ENCODE data around the gene KRT7.

The KRT7 gene

GRCh38 chr12:52200086-52200780 is 32.8 kb upstream of the KRT7 start:
- TF ChIP-seq POLR2A (IDR thresholded peaks at IDR 0.05; ENCODE audit: low read depth, low read length) (no peak), TAF1 (IDR thresholded peaks at IDR 0.05; ENCODE audit: borderline replicate concordance, low read depth, low read length) (no peak), POLR2AphosphoS5 (IDR thresholded peaks at IDR 0.05; ENCODE audit: low read depth, low read length) (no peak)
- no peak for DNase-seq (ENCODE audit: insufficient read length)
- no peak for FAIRE-seq

GRCh38 chr12:52200781-52201450 is 32.1 kb upstream of the KRT7 start:
- TF ChIP-seq POLR2AphosphoS5 (IDR thresholded peaks at IDR 0.05; ENCODE audit: low read depth, low read length) (no peak), TAF1 (IDR thresholded peaks at IDR 0.05; ENCODE audit: borderline replicate concordance, low read depth, low read length) (no peak)
- FAIRE-seq (no peak), DNase-seq (ENCODE audit: insufficient read length) (no peak)

GRCh38 chr12:52201451-52201839 is 31.6 kb upstream of the KRT7 start:
- no peak for DNase-seq (ENCODE audit: insufficient read length)
- TF ChIP-seq POLR2AphosphoS5 (IDR thresholded peaks at IDR 0.05; ENCODE audit: low read depth, low read length) (no peak), TAF1 (IDR thresholded peaks at IDR 0.05; ENCODE audit: borderline replicate concordance, low read depth, low read length) (no peak), POLR2A (IDR thresholded peaks at IDR 0.05; ENCODE audit: low read depth, low read length) (no peak)
- FAIRE-seq, result no peak

GRCh38 chr12:52202361-52203078 is 30.5 kb upstream of the KRT7 start:
- TF ChIP-seq POLR2AphosphoS5 (IDR thresholded peaks at IDR 0.05; ENCODE audit: low read depth, low read length) (no peak), TAF1 (IDR thresholded peaks at IDR 0.05; ENCODE audit: borderline replicate concordance, low read depth, low read length) (no peak), POLR2A (IDR thresholded peaks at IDR 0.05; ENCODE audit: low read depth, low read length) (no peak)
- FAIRE-seq (no peak), DNase-seq (ENCODE audit: insufficient read length) (no peak)

- no peak for TF ChIP-seq POLR2A (IDR thresholded peaks at IDR 0.05; ENCODE audit: low read depth, low read length)
- no peak for DNase-seq (ENCODE audit: insufficient read length)
- peak; percentile 53 for FAIRE-seq
Measured at GRCh38 chr12:52203079-52203921, 29.7 kb upstream of the KRT7 start.

GRCh38 chr12:52204095-52204930 is 28.7 kb upstream of the KRT7 start:
- no peak for DNase-seq (ENCODE audit: insufficient read length)
- TF ChIP-seq POLR2AphosphoS5 (IDR thresholded peaks at IDR 0.05; ENCODE audit: low read depth, low read length) (no peak), POLR2A (IDR thresholded peaks at IDR 0.05; ENCODE audit: low read depth, low read length) (no peak), TAF1 (IDR thresholded peaks at IDR 0.05; ENCODE audit: borderline replicate concordance, low read depth, low read length) (no peak)
- FAIRE-seq, result no peak

- no peak for FAIRE-seq
- no peak for DNase-seq (ENCODE audit: insufficient read length)
- TF ChIP-seq POLR2AphosphoS5 (IDR thresholded peaks at IDR 0.05; ENCODE audit: low read depth, low read length), result no peak
- TF ChIP-seq POLR2A (IDR thresholded peaks at IDR 0.05; ENCODE audit: low read depth, low read length), result no peak
Measured at GRCh38 chr12:52204931-52205505, 28.0 kb upstream of the KRT7 start.

- DNase-seq (ENCODE audit: insufficient read length) (no peak), FAIRE-seq (no peak)
- TF ChIP-seq POLR2A (IDR thresholded peaks at IDR 0.05; ENCODE audit: low read depth, low read length) (no peak), TAF1 (IDR thresholded peaks at IDR 0.05; ENCODE audit: borderline replicate concordance, low read depth, low read length) (no peak), POLR2AphosphoS5 (IDR thresholded peaks at IDR 0.05; ENCODE audit: low read depth, low read length) (no peak)
Measured at GRCh38 chr12:52205612-52206303, 27.3 kb upstream of the KRT7 start.

- DNase-seq (ENCODE audit: insufficient read length), result no peak
- TF ChIP-seq POLR2A (IDR thresholded peaks at IDR 0.05; ENCODE audit: low read depth, low read length) (no peak), POLR2AphosphoS5 (IDR thresholded peaks at IDR 0.05; ENCODE audit: low read depth, low read length) (no peak), TAF1 (IDR thresholded peaks at IDR 0.05; ENCODE audit: borderline replicate concordance, low read depth, low read length) (no peak)
- no peak for FAIRE-seq
Measured at GRCh38 chr12:52206304-52207040, 26.6 kb upstream of the KRT7 start.

Measured in GM12892 (cell line).